ENCODE data around the gene DCN.

The DCN gene

GRCh38 chr12:91098461-91098860 is 84.2 kb downstream of the DCN start:
- TF ChIP-seq CTCF (IDR thresholded peaks at IDR 0.05; ENCODE audit: borderline replicate concordance, extremely low read depth, low read length, poor library complexity, severe bottlenecking) (no peak), EZH2 (IDR thresholded peaks at IDR 0.05; ENCODE audit: borderline replicate concordance, low read depth, low read length, severe bottlenecking) (no peak)
- no peaks in the 10 kb centered on the region for H3K36me3 ChIP-seq (ENCODE audit: insufficient read depth, low read length)
- H3K27ac ChIP-seq (ENCODE audit: low read length): no peak overlapping the region
- H4K20me1 ChIP-seq (ENCODE audit: insufficient read depth, low read length): no peaks in the 10 kb centered on the region
- H3K9ac ChIP-seq (ENCODE audit: low read depth, low read length): no peak overlapping the region
- H3K27me3 ChIP-seq (ENCODE audit: insufficient read depth, low read length, poor library complexity): no peaks in the 10 kb centered on the region
- no peaks in the 10 kb centered on the region for H3K79me2 ChIP-seq (ENCODE audit: insufficient read depth, low read length)
- H3K4me1 ChIP-seq (ENCODE audit: insufficient read depth, low read length): no peaks in the 10 kb centered on the region
- no peaks in the 10 kb centered on the region for H3K9me3 ChIP-seq (ENCODE audit: insufficient read depth, low read length, severe bottlenecking)
- no peak overlapping the region for H3K4me3 ChIP-seq (ENCODE audit: low read depth in 1 of 2, low read length in 2 of 2)
- DNase-seq: no peak
- ATAC-seq (ENCODE audit: insufficient read depth, low read depth): no peak
- no peak overlapping the region for H3K4me2 ChIP-seq (ENCODE audit: insufficient read depth, low read length)
- no peak overlapping the region for H2AFZ ChIP-seq (ENCODE audit: low read depth, low read length)

GRCh38 chr12:91094957-91095356 is 87.7 kb downstream of the DCN start:
- TF ChIP-seq EZH2 (IDR thresholded peaks at IDR 0.05; ENCODE audit: borderline replicate concordance, low read depth, low read length, severe bottlenecking) (no peak), CTCF (IDR thresholded peaks at IDR 0.05; ENCODE audit: borderline replicate concordance, extremely low read depth, low read length, poor library complexity, severe bottlenecking) (no peak)

GRCh38 chr12:91094032-91094662 is 88.5 kb downstream of the DCN start:
- H2AFZ ChIP-seq (ENCODE audit: low read depth, low read length): no peak overlapping the region
- DNase-seq (no peak), ATAC-seq (ENCODE audit: insufficient read depth, low read depth) (no peak)
- no peaks in the 10 kb centered on the region for H3K79me2 ChIP-seq (ENCODE audit: insufficient read depth, low read length)
- H3K36me3 ChIP-seq (ENCODE audit: insufficient read depth, low read length): no peaks in the 10 kb centered on the region
- H3K4me1 ChIP-seq (ENCODE audit: insufficient read depth, low read length): no peaks in the 10 kb centered on the region
- no peaks in the 10 kb centered on the region for H3K27me3 ChIP-seq (ENCODE audit: insufficient read depth, low read length, poor library complexity)
- no peak overlapping the region for H3K27ac ChIP-seq (ENCODE audit: low read length)
- no peak overlapping the region for H3K9ac ChIP-seq (ENCODE audit: low read depth, low read length)
- TF ChIP-seq EZH2 (IDR thresholded peaks at IDR 0.05; ENCODE audit: borderline replicate concordance, low read depth, low read length, severe bottlenecking): no peak
- TF ChIP-seq CTCF (IDR thresholded peaks at IDR 0.05; ENCODE audit: borderline replicate concordance, extremely low read depth, low read length, poor library complexity, severe bottlenecking): no peak
- H3K4me2 ChIP-seq (ENCODE audit: insufficient read depth, low read length): no peak overlapping the region
- H3K9me3 ChIP-seq (ENCODE audit: insufficient read depth, low read length, severe bottlenecking): no peaks in the 10 kb centered on the region
- no peak overlapping the region for H3K4me3 ChIP-seq (ENCODE audit: low read depth in 1 of 2, low read length in 2 of 2)
- H4K20me1 ChIP-seq (ENCODE audit: insufficient read depth, low read length): no peaks in the 10 kb centered on the region

More at GRCh38 chr12:91094957-91095356, 87.7 kb downstream of the DCN start:
- Histone ChIP-seq H4K20me1 (ENCODE audit: insufficient read depth, low read length) (no peaks in the 10 kb centered on the region), H3K9ac (ENCODE audit: low read depth, low read length) (no peak overlapping the region), H3K4me2 (ENCODE audit: insufficient read depth, low read length) (no peak overlapping the region), H3K36me3 (ENCODE audit: insufficient read depth, low read length) (no peaks in the 10 kb centered on the region), H3K79me2 (ENCODE audit: insufficient read depth, low read length) (no peaks in the 10 kb centered on the region), H3K9me3 (ENCODE audit: insufficient read depth, low read length, severe bottlenecking) (no peaks in the 10 kb centered on the region), H2AFZ (ENCODE audit: low read depth, low read length) (no peak overlapping the region), H3K4me3 (ENCODE audit: low read depth in 1 of 2, low read length in 2 of 2) (no peak overlapping the region), H3K27me3 (ENCODE audit: insufficient read depth, low read length, poor library complexity) (no peaks in the 10 kb centered on the region), H3K4me1 (ENCODE audit: insufficient read depth, low read length) (no peaks in the 10 kb centered on the region), H3K27ac (ENCODE audit: low read length) (no peak overlapping the region)
- ATAC-seq (ENCODE audit: insufficient read depth, low read depth) (no peak), DNase-seq (no peak)
